DOHH2 (cell line): ENCODE measurements around the gene CD274.

Source experiments
- H3F3A ChIP-seq: fragments of 200-600 bp; sonication (generic), shearing (Covaris generic); 2 replicates; pipeline ENCODE4 v1.6.0; 2016; ENCODE audit warnings: antibody characterized with exemption, mild to moderate bottlenecking; ENCODE audit not compliant: control insufficient read depth, insufficient read depth
- H3K27ac ChIP-seq: fragments of 200-600 bp; sonication (generic); 2 replicates; pipeline ENCODE4 v1.5.1; 2014; ENCODE audit warnings: low read depth, mild to moderate bottlenecking, low read length, moderate library complexity
- H3K27me3 ChIP-seq: fragments of 200-600 bp; sonication (generic); 2 replicates; pipeline ENCODE4 v1.6.1; 2014; ENCODE audit warnings: mild to moderate bottlenecking, low read length, mixed read lengths; ENCODE audit not compliant: control insufficient read depth
- H3K36me3 ChIP-seq: fragments of 200-600 bp; sonication (generic); 2 replicates; pipeline ENCODE4 v1.6.1; 2014; ENCODE audit warnings: mild to moderate bottlenecking, low read length, moderate library complexity, mixed read lengths; ENCODE audit not compliant: control insufficient read depth
- H3K4me1 ChIP-seq: fragments of 200-600 bp; sonication (generic); 2 replicates; pipeline ENCODE4 v1.6.1; 2014; ENCODE audit warnings: mild to moderate bottlenecking, low read length, mixed read lengths; ENCODE audit not compliant: control insufficient read depth
- H3K4me2 ChIP-seq: fragments of 200-600 bp; sonication (generic); 2 replicates; pipeline ENCODE4 v1.6.0; 2014; ENCODE audit warnings: mild to moderate bottlenecking, low read length, moderate library complexity
- H3K4me3 ChIP-seq: fragments of 200-600 bp; sonication (generic); 2 replicates; pipeline ENCODE4 v1.5.1; 2014; ENCODE audit warnings: mild to moderate bottlenecking, low read length, mixed read lengths
- H3K79me2 ChIP-seq: fragments of 200-600 bp; sonication (generic); 2 replicates; pipeline ENCODE4 v1.6.1; 2014; ENCODE audit warnings: mild to moderate bottlenecking, low read length, mixed read lengths; ENCODE audit not compliant: control insufficient read depth
- H3K9me2 ChIP-seq: fragments of 200-600 bp; sonication (generic); replicated peaks from 2 replicates; pipeline ENCODE4 v1.6.1; 2014; ENCODE audit warnings: mild to moderate bottlenecking, low read length, mixed read lengths; ENCODE audit not compliant: control insufficient read depth
- H3K9me3 ChIP-seq: fragments of 200-600 bp; sonication (generic); 2 replicates; pipeline ENCODE4 v1.6.1; 2014; ENCODE audit warnings: antibody characterized with exemption, low read length, mixed read lengths; ENCODE audit not compliant: control insufficient read depth, insufficient read depth
- H4K20me1 ChIP-seq: fragments of 200-600 bp; sonication (generic); 2 replicates; pipeline ENCODE4 v1.6.0; 2014; ENCODE audit warnings: low read depth, mild to moderate bottlenecking, antibody characterized with exemption, low read length, moderate library complexity; ENCODE audit not compliant: control insufficient read depth, insufficient read depth
- EZH2phosphoT487 ChIP-seq: fragments of 200-600 bp; sonication (generic); IDR thresholded peaks from 2 replicates; pipeline ENCODE4 v1.6.1; 2017; ENCODE audit warnings: borderline replicate concordance, mild to moderate bottlenecking, antibody characterized with exemption, low read length, moderate library complexity, mixed read lengths
- TF ChIP-seq, protein P1 (sequence below): fragments of 200-600 bp; sonication (generic); IDR thresholded peaks from one replicate; pipeline ENCODE4 v1.5.1; 2014; ENCODE audit warnings: antibody characterized with exemption, mild to moderate bottlenecking, low read depth, low read length; ENCODE audit not compliant: poor library complexity, severe bottlenecking

Gene CD274

DNA sequence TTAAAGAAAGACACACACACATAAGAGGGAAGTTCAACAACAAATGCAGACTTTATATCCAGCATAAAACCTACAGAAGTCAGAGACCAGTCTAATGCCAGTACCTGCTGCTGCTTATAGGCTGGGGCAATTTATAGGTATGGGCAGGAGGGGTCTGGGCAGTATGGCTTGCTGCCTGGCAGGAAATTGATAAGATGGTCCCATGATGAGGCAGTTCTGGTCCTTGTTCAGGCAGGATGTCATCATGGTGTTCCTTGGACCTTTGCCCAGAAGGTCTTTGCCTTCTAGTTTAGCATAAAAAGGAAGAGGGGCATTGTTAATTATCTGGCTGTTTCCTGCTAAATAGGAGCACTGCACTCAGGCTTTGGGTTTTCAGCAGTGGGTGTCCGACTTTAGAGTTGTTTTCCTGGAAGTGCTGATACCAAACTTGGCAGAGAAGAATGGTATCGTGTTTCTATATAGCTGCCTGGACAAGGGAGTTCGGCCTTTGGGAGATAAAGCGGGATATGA lies 49.6 kb downstream of the CD274 start:
- no peaks in the 10 kb centered on the region for H3K36me3 ChIP-seq
- H3K9me2 ChIP-seq = no peaks in the 10 kb centered on the region
- TF ChIP-seq EZH2phosphoT487 = no peak
- TF ChIP-seq, protein P1, sequence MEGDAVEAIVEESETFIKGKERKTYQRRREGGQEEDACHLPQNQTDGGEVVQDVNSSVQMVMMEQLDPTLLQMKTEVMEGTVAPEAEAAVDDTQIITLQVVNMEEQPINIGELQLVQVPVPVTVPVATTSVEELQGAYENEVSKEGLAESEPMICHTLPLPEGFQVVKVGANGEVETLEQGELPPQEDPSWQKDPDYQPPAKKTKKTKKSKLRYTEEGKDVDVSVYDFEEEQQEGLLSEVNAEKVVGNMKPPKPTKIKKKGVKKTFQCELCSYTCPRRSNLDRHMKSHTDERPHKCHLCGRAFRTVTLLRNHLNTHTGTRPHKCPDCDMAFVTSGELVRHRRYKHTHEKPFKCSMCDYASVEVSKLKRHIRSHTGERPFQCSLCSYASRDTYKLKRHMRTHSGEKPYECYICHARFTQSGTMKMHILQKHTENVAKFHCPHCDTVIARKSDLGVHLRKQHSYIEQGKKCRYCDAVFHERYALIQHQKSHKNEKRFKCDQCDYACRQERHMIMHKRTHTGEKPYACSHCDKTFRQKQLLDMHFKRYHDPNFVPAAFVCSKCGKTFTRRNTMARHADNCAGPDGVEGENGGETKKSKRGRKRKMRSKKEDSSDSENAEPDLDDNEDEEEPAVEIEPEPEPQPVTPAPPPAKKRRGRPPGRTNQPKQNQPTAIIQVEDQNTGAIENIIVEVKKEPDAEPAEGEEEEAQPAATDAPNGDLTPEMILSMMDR = no peak
- no peak overlapping the region for H3K4me2 ChIP-seq
- no peak overlapping the region for H3K27ac ChIP-seq
- H3F3A ChIP-seq = no peaks in the 10 kb centered on the region
- H3K4me3 ChIP-seq = no peak overlapping the region
- no peaks in the 10 kb centered on the region for H3K9me3 ChIP-seq
- H3K27me3 ChIP-seq = no peaks in the 10 kb centered on the region
- no peaks in the 10 kb centered on the region for H3K79me2 ChIP-seq
- H3K4me1 ChIP-seq = no peaks in the 10 kb centered on the region
- H4K20me1 ChIP-seq = no peaks in the 10 kb centered on the region

DNA sequence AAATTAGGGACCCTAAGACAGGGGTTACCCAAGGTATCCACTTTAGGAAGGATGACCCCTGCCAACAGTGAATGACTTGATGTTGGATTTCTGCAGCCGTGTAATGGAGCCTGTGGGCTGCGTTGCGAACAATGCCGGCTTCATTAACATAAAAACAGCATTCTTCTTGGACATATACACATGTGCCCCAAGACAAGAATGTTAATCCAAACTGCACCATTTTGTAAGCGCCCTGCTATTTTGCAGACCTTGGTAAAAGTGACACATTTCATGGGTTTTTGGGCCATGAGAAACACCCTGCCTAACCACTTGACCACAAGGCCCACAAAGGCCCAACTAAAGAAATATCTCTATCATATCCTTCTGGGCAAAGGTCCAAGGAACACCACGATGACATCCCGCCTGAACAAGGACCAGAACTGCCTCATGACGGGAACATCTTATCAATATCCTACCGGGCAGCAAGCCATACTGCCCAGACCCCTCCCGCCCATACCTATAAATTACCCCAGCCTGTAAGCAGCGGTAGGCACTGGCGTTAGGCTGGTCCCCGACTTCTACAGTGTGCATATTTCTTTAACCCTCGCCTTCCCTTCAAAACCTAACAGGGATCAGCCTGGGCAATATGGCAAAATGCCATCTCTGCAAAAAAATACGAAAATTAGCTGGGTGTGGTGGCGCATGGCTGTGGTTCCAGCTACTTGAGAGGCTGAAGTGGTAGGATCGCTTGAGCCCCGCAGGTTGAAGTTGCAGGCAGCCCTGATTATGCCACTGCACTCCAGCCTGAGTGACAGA lies 50.3 kb downstream of the CD274 start:
- Histone ChIP-seq H3K36me3 (no peaks in the 10 kb centered on the region), H3K4me2 (no peak overlapping the region), H3K4me1 (no peaks in the 10 kb centered on the region), H3K9me2 (no peaks in the 10 kb centered on the region), H4K20me1 (no peaks in the 10 kb centered on the region), H3K27me3 (no peaks in the 10 kb centered on the region), H3K4me3 (no peak overlapping the region), H3K79me2 (no peaks in the 10 kb centered on the region), H3F3A (no peaks in the 10 kb centered on the region), H3K9me3 (no peaks in the 10 kb centered on the region), H3K27ac (no peak overlapping the region)
- TF ChIP-seq, protein P1 = no peak
- no peak for TF ChIP-seq EZH2phosphoT487

DNA sequence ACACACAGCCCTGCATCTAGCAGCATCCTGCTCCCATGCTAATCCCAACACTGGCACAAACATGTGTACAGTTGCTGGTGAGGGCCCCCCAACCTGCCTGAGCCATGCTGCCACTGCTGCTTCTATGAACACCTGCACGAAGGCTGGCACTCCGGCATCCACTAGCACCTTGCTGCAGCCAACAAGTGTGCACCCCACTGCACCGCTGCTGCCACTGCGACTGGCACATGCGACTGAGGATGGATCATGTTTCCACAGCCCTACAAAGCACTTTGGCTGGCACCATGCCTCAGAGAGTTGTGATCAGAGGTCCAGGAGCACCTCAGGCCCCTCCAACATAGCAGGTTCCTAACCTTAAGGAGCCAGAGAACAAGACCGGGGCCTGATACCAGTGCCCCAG lies 52.2 kb downstream of the CD274 start:
- Histone ChIP-seq H3F3A (no peaks in the 10 kb centered on the region), H3K4me3 (no peak overlapping the region)
- TF ChIP-seq, protein P1 = no peak

More for the DNA sequence above, 52.2 kb downstream of the CD274 start:
- Histone ChIP-seq H3K9me3 (no peaks in the 10 kb centered on the region), H3K79me2 (no peaks in the 10 kb centered on the region), H3K27ac (no peak overlapping the region), H3K27me3 (no peaks in the 10 kb centered on the region), H3K4me1 (no peaks in the 10 kb centered on the region), H3K9me2 (no peaks in the 10 kb centered on the region), H3K4me2 (no peak overlapping the region), H3K36me3 (no peaks in the 10 kb centered on the region), H4K20me1 (no peaks in the 10 kb centered on the region)
